NCI-H146 treated with DMSO at 0.1 percent for 48 hours (cell line): ENCODE results near the gene HELZ2.
"Not testable (repeated sequence)": the region's sequence is repeated elsewhere in the genome, so short reads cannot be mapped to it uniquely, and the experiment has no call there.

Source experiments
- DNase-seq: peaks from one replicate; lab custom pipeline; 2025; ENCODE audit not compliant: unreplicated experiment; lab: John Stamatoyannopoulos, UW

Gene HELZ2

DNA sequence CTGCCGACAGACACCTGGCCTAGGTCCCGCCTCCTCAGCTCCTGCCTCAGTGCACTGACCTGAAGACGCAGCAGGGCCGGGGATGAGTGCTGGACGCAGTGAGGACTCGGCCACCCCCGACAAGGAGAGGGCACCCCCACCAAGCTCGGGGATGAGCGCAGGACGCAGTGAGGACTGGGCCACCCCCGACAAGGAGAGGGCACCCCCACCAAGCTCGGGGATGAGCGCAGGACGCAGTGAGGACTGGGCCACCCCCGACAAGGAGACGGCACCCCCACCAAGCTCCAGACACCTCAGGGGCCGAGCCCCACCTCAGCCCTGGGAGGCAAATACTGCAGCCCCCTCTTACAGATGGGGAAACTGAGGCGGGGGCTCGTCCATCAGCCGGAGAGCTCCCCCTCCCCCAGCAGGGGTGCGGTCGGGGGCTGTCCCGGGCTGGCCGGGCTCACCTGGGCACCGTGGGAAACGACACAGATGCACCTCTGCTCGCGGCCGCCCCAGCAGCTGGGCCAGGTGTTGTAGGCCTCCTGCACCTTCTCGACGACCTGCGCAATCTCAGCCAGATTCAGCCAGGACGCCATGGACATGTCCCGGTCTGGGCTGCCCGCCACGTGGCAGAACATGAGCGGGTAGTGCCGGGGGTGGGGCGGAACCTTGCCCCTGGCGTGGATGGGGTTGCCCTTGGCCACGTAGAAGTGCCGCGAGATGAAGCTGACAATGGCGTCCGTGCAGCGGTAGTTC, 7.5 kb downstream of the HELZ2 start:
- DNase-seq, result no peak

DNA sequence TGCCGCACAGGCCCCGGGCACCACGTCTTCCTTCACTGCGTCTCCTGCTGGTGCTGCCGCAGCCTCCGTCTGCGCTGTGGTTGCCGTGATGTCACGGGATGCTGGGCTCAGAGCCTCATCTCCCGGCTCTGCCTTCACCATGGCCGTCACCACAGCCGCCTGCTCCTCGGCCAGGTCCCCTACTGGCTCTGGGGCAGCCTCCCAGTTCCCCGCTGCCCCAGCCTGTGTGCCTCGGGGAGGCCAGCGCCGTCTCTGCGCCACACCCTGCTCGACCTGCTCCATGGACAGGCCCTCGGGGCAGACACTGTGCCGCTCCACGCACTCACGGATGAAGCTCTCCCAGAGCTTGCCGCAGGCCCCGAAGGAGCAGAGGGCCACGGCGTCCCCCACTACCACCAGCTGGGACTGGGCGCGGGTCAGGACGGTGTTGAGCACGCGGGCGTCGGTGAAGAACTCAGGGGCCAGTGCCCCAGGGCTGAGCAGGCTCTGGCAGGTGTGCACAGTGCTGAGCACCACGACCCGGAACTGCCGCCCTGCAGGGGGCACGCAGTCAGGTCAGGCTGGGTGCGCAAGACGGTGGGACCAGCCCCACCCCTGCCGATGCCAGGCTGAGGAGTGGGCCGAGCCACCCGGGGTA, 8.2 kb downstream of the HELZ2 start:
- no peak for DNase-seq

DNA sequence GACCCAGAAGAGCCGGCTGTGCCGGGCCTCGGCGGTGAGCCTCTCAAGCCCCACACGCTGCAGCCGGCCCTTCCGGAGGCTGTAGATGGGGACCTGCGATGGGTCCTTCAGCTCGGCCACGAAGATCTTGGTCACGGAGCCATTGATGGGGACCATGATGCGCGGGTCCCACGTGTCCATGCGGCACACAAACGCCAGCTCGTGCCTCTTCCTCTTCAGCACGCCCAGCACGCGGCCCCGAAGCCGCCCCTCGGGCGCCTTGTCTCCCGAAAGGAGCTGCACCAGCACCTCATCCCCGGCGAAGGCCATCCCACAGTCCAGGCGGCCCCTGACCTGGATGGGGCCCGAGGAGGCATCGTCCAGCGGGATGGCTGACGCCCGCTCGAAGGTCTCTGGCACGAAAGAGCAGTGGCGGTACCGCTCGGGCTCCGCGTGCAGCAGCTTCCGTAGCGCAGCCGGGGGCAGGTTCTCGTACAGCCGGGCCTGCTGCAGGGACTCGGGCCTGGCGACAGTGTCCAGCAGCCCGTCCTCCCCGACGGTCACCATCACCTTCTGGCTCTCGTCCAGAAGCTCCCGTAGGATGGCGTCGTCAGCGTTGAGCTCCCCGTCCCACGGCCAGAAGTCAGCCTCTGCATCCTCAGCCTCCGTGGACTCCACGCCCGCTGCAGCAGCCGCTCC, 8.9 kb downstream of the HELZ2 start:
- no peak for DNase-seq

DNA sequence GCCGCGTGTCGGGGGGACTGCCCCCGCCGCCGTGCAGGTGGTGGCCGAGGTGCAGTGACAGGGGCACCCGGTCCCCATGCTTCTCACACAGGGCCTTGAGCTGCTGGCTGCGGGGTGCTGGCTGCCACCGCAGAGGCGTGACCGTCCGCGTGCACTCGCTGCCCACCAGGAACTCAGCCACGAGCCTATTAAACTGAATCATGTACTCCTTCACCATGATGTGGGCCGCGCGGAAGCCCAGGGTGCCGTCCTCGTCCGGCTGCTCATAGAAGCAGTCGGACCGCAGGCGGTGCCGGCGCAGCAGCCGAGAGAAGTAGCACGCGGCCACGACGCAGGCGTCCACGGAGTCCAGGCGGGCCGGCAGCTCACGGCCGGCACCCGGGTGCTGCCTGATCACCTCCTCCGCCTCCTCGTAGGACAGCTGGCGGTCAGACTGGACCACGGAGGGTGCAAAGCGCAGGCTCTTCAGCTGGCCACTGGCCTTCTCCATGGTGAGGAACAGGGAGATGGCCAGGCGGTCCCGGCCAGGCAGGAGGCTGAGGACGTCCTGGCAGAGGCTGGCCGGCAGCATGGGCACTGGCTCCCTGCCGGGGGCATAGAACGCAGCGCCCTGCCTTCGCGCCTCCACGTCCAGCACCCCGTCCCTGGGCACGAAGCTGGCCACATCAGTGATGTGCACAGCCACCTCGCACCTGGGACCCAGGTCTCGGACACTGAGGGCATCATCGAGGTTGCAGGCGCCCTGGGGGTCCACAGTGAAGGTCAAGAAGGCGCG, 9.8 kb downstream of the HELZ2 start:
- no peak for DNase-seq

DNA sequence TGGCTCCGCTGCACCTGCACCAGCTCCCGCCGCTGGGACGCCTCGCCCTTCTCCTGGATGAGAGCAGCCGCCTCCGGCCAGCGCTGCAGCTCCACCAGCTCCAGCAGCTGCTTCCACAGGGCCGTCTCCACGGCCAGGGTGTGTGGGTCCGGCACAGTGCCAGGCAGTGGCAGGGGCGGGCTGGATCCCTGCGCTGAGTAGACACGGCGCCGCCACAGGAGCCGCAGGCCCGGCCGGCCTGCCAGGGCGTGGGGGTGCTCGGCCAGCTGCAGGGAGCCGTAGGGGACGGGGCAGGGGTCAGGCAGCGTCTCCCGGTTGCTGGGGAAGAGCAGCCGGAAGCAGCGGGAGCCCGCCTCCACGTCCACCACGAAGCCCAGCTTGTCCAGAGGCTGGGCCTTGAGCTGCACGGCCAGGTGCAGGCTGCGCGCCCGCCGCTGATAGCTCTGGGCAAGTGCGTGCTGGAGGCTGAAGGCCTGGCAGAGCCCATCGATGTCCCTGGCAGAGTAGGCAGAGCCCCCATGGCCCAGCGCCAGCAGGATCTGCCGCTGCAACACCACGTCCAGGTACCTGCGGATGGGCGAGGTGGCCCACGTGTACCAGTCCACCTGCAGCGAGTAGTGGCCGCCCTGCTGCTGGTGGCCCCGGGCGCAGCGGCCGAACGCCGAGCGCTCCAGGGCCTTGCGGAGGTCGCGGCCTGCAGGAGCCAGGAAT, 10.7 kb downstream of the HELZ2 start:
- DNase-seq, result no peak

DNA sequence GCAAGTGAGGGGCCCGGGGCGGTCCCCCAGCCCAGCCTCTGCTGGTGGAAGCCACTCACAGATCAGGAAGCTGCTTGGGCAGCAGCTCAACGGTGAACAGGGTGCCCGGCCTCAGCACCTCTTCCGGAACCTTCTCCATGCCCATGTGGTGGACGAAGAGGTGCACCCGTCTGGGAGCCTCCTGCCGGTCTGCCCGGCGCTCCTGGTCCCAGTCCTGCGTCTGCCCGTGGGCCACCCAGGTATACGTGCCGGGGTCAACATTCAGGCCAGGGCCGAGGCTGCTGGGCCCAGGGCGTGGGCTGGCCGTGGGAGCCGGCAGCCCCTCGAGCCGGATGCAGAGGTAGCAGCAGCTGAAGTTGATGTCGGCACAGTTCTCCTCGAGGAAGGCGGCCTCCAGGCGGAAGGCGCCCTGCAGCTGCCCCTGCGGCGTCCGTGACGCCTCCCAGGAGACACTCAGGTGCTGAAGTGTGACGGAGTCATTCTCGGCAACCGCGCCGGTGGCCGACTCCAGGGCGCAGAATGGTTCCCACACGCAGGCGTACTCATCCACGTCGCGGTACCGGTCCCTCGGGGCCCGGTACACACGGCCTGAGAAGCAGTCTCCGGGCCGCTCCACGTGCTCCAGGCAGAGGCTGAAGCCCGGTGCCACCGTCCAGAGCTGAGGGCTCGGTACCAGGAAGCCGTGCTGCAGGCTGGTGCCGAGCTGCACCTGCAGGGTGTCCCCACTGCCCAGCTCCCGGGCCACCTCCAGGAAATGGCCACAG, 11.4 kb downstream of the HELZ2 start:
- no peak for DNase-seq

DNA sequence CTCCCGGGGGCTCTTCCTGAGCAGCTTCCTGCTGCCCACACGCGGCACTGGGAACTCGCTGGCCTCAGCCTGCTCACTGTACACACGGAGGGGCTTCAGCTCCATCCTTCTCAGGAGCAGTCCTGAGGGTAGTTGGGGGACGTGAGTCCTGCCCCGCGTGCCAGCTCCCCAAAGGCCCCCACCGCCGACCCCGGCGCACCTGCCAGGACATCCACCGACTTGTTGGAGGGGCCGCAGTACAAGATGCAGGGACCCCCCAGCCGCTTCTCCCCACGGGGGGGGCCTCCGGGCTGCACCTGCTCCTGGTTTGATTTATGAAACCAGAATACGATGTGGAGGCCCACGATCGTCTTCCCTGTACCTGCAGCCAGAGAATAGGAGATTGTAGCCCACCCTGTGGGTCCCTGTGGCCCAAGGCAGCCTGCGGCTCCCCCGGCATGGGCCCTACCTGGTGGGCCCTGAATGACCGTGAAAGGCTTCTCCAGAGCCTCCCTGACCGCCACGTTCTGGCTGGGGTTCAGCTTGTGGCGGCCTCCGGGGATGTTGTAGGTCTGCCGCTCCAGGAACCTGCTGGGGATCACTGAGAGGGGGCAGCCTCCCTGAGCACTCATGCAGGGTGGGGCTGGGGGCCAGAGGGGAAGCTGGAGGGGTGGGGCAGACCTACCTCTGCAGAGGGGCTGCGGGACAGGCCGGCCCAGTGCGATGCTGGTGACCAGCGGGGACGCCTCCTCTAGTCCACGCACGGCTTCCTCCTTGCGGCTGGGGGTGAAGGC, 12.2 kb downstream of the HELZ2 start:
- no peak for DNase-seq

DNA sequence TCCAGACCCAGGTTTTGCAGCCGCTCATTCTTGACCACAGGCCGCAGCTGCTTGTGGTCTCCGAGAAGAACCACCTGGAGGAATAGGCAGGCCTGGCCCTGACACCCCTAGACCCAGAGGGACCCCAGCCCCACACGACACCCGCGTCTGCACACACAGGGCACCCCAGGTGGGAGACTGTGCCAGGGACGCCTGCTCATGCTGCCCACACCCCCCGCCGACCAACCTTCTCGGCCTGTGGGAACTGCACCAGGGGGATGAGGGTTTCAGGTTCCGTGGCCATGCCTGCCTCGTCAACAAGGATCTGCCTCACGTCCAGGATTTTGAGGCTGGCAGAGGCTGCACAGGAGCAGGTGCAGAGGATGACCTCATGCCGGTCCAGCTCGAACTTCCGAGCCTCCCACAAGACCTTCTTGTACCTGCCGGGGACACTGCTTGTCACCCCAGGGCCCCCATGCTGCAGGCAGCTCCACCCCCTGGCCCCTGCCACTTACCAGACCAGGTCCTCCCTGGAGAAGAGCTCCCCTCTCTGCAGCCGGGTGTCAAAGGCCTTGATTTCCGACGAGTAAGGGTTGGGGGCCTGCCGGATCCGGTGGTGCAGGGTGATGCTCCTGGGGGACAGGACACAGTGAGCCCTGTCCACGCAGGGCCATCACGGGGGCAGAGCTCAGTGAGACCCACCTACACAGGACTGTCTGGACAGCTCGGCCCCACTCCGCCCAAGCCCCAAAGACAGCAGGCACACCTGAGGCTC, 13.0 kb downstream of the HELZ2 start:
- DNase-seq, result no peak

DNA sequence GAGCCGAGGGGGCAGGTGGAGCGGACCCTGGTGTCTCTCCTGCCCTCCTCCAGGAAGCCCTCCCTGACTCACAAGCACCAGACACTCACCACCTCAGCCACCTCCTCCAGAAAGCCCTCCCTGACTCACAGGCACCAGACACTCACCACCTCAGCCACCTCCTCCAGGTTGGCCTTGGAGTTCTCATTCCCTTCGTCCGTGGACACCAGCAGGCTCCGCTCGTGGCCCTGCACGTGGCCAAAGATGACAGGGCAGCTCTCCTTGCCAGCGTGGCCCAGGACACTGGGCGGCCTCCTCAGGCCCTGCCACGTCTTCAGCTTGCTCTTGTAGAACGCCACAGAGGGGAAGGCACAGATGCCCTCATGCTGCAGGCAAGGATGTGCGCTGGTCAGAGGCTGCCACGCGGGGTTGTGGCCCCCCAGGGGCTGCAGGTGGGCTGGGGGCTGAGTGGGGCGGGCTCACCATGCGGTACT, 13.7 kb downstream of the HELZ2 start:
- DNase-seq, result no peak

DNA sequence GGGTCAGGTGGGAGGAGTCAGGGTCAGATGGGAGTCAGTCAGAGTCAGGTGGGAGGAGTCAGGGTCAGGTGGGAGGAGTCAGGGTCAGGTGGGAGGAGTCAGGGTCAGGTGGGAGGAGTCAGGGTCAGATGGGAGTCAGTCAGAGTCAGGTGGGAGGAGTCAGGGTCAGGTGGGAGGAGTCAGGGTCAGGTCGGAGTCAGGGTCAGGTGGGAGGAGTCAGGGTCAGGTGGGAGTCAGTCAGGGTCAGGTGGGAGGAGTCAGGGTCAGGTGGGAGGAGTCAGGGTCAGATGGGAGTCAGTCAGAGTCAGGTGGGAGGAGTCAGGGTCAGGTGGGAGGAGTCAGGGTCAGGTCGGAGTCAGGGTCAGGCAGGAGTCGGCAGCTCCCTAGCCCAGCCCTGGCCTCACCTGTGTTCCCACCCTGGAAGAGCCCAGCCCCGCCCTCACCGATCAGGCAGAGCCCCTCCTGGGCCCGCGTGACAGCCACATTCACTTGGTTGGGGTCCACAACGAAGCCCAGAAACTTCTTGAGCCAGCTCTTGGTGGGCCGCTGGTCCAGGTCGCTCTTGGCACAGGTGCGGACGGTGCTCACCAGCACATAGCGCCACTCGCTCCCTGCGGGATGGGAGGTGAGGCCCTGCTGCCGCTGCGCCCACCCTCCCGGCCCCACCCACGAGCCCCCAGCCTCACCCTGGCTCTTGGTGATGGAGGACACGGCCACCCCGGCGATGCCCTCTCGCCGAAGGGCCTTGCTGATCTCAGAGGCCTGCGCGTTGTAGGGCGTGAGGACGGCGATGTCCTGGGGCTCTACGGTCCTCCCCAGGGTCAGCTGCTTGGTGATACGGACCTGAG, 14.3 kb downstream of the HELZ2 start:
- not testable (repeated sequence) for DNase-seq

DNA sequence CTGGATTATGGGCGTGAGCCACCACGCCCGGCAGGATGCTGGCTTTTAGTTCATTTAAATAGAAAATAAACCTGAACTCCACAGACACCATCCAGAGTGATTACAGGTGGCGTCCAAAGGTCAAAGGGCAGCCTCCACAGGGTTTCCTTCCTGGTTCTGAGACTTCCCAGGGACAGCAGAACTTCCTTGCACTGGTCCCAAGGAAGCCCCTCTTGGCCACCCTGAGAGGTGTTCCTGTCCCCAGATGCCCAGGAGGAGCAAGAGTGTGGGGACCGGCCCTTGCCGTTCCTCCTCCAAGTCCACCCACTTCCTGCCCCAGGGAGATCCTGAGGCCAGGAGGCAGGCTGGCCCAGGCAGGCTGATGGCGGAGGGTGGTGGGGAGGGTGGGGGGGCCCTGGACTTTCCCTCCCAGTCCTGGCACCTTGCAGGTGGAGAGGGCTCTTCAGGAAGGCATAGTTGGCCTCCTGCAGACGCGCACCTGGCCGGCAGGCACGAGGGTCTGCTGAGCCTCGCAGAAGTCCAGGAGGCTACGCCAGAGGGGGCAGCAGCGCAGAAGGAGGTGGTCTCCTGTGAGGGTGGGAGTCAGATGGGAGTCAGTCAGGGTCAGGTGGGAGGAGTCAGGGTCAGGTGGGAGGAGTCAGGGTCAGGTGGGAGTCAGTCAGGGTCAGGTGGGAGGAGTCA, 15.1 kb downstream of the HELZ2 start:
- no peak for DNase-seq

DNA sequence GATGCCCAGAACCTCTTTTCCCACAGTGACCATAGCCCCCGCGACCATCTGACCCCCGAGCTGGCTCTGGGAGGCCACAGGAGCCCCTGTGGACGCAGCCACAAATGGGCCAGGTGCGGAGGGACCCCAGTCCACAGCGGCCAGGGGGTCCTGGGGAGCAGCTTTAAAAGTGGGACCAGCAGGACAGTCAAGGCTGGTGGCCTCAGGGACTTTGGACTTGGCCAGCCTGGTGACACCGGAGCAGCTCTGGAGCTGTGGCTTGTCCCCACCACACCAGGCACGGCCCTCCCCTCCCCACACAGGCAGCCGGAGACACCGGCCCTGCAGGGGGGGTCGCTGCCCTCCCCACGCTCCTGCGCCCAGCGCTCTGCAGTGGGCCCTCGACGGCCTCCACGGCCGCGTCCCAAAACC, 16.6 kb downstream of the HELZ2 start:
- no peak for DNase-seq

DNA sequence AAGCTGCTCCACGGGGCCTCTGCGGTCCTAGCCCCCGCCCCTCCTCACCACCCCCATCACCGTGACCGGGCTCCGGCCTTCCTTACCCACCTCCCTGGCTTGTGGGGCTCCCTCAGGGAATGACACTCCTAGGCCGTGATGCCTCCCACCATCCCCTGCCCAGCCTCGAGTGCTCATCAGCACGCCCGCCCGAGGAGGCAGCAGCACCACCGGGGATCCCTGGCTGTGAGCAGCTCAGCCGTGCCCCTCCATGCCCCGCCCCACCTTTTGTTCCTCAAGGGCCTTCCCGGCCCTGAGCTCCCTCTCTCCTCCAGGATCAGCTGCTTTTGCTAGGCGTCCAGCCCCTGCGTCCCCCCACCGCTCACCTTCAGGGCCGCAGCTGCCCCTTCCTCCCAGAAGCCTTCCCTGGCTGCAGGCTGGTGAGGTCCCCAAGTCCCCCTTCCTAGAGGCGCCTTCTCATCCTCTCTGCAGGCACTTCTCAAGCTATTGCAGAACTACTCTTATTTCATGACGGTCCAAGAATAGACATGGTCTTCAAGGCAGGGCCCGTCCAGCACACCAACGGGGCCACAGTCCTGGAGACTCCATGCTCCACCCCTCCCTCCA, 17.1 kb downstream of the HELZ2 start:
- DNase-seq, result no peak

DNA sequence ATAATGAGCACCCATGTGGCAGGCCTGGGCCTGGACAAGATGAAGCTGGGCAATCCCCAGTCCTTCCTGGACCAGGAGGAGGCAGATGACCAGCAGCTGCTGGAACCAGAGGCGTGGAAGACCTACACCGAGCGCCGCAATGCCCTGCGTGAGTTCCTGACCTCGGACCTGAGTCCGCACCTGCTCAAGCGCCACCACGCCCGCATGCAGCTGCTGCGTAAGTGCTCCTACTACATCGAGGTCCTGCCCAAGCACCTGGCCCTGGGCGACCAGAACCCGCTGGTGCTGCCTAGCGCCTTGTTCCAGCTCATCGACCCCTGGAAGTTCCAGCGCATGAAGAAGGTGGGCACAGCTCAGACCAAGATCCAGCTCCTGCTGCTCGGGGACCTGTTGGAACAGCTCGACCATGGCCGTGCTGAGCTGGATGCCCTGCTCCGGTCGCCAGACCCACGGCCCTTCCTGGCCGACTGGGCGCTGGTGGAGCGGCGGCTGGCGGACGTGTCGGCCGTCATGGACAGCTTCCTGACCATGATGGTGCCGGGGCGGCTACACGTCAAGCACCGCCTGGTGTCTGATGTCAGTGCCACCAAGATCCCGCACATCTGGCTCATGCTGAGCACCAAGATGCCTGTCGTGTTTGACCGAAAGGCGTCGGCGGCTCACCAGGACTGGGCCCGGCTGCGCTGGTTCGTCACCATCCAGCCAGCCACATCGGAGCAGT, 18.2 kb downstream of the HELZ2 start:
- DNase-seq, result no peak

DNA sequence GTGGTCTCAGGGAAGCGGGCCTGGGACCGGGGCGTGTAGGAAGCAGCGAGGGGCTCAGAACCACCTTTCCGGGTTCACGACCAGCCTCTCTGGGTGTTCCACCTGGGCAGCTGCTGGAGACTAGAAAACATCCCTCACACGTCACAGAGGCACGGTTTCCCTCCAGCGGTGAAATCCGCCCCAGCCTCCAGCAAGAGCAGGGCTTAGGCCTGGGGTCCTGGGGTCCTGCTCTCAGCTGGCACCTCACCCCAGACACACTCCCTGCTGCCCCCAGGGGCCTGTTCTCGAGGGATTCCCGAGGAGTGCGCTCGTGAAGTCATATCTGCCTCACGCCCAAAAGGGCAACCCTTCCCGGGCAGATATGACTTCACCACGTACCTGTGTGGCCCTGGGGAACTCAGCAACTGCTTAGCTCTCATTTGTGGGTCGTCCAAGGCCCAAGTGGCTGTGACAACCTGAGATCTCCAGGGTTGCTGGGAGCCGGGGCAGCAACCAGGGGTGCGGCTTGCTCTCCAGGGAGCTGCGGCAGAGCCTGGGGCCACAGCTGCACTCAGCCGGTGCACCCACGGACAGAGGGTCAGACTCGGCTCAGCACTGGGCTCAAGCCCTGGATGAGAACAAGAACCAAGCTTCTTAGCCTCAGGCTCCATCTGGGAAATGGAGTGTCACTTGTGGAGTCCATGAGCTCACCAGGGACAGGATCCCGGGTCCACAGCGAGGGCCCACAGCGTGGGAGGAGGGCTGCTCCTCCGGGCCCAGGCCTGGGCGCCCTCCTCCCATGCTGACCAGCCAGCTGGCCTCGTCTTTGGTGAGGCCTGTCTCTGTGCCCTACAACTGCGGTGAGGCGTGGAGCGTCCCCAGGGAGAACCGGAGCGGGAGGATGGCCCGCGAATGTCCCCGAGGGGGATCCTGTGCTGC, 19.4 kb downstream of the HELZ2 start:
- DNase-seq, result no peak
